GM23338 (cell line): ENCODE measurements around the gene MFF. TPM values are rescaled to one million over a fixed set of nuclear protein-coding genes. Genes with fewer than 3 reads are reported as not detected.

ENCODE experiments used
- ATAC-seq: fragments of 200-7000 bp; cut with Tn5 transposase; 3 replicates; pipeline ENCODE4 v1.9.1; 2020
- DNase-seq: peaks from one replicate; pipeline ENCODE4 v3.0.0-alpha.2; 2015; ENCODE audit warnings: low spot score
- H2AFZ ChIP-seq: fragments of 200-600 bp; sonication (generic); 2 replicates; pipeline ENCODE4 v1.8.0; 2016; ENCODE audit warnings: antibody characterized with exemption, mild to moderate bottlenecking, moderate library complexity
- H3F3A ChIP-seq: fragments of 200-600 bp; sonication (generic); replicated peaks from 2 replicates; pipeline ENCODE4 v1.8.0; 2017; ENCODE audit warnings: antibody characterized with exemption, mixed run types, low read depth
- H3K27ac ChIP-seq: fragments of 200-600 bp; sonication (generic); 2 replicates; pipeline ENCODE4 v1.6.1; 2016; ENCODE audit warnings: low read depth
- H3K27me3 ChIP-seq: fragments of 200-600 bp; sonication (generic); 2 replicates; pipeline ENCODE4 v1.8.0; 2016; ENCODE audit warnings: mild to moderate bottlenecking, mixed run types, moderate library complexity; ENCODE audit not compliant: insufficient read depth
- H3K36me3 ChIP-seq: fragments of 200-600 bp; sonication (generic); 2 replicates; pipeline ENCODE4 v1.8.0; 2016; ENCODE audit warnings: mild to moderate bottlenecking; ENCODE audit not compliant: insufficient read depth
- H3K4me1 ChIP-seq: fragments of 200-600 bp; sonication (generic); 2 replicates; pipeline ENCODE4 v1.8.0; 2016; ENCODE audit warnings: mild to moderate bottlenecking, moderate library complexity; ENCODE audit not compliant: insufficient read depth
- H3K4me2 ChIP-seq: fragments of 200-600 bp; sonication (generic); 2 replicates; pipeline ENCODE4 v1.7.1; 2017; ENCODE audit warnings: mixed run types
- H3K4me3 ChIP-seq: fragments of 200-600 bp; sonication (generic); 2 replicates; pipeline ENCODE4 v1.6.1; 2016; ENCODE audit warnings: mixed run types
- H3K79me2 ChIP-seq: fragments of 200-600 bp; sonication (generic); replicated peaks from 2 replicates; pipeline ENCODE4 v1.8.0; 2017; ENCODE audit warnings: mild to moderate bottlenecking; ENCODE audit not compliant: insufficient read depth
- H3K9me2 ChIP-seq: fragments of 200-600 bp; sonication (generic); 2 replicates; pipeline ENCODE4 v1.8.0; 2017; ENCODE audit not compliant: insufficient read depth
- H4K20me1 ChIP-seq: fragments of 200-600 bp; sonication (generic); replicated peaks from 2 replicates; pipeline ENCODE4 v1.8.0; 2017; ENCODE audit warnings: mild to moderate bottlenecking; ENCODE audit not compliant: insufficient read depth
- H3K27ac Mint-ChIP-seq: 2 replicates; pipeline ENCODE4 v1.8.0; 2020; ENCODE audit warnings: inconsistent platforms, mild to moderate bottlenecking, moderate library complexity, mixed read lengths
- H3K27me3 Mint-ChIP-seq: 3 replicates; pipeline ENCODE4 v1.8.0; 2022; ENCODE audit warnings: low read depth, mild to moderate bottlenecking, moderate library complexity, mixed read lengths, inconsistent platforms; ENCODE audit not compliant: insufficient read depth, poor library complexity
- H3K36me3 Mint-ChIP-seq: 3 replicates; pipeline ENCODE4 v1.8.0; 2021; ENCODE audit warnings: low read depth, mild to moderate bottlenecking, inconsistent platforms, moderate library complexity, mixed read lengths
- H3K4me1 Mint-ChIP-seq: 3 replicates; pipeline ENCODE4 v1.8.0; 2020; ENCODE audit warnings: mild to moderate bottlenecking, inconsistent platforms, mixed read lengths
- H3K4me3 Mint-ChIP-seq: 3 replicates; pipeline ENCODE4 v1.8.0; 2021; ENCODE audit warnings: moderate library complexity, mild to moderate bottlenecking, inconsistent platforms, mixed read lengths
- H3K9me3 Mint-ChIP-seq: 3 replicates; pipeline ENCODE4 v1.8.0; 2020; ENCODE audit warnings: moderate library complexity, mild to moderate bottlenecking, inconsistent platforms, mixed read lengths
- CTCF ChIP-seq, 2 experiments: fragments of 200-600 bp in 1 of 2; sonication (generic) in 1 of 2; conservative IDR thresholded peaks; 2 replicates each; pipeline versions ENCODE4 v1.5.1 to v1.6.1; 2016 to 2017; ENCODE audit warnings: antibody characterized with exemption in 2 of 2, low read depth in 2 of 2, mild to moderate bottlenecking in 2 of 2, moderate library complexity in 1 of 2
- ETS1 ChIP-seq: IDR thresholded peaks from 2 replicates; pipeline ENCODE4 v1.6.1; 2016; ENCODE audit warnings: antibody characterized with exemption
- EZH2 ChIP-seq: fragments of 200-600 bp; sonication (generic); IDR thresholded peaks from one replicate; pipeline ENCODE4 v1.8.0; 2017; ENCODE audit warnings: antibody characterized with exemption, mild to moderate bottlenecking, low read depth; ENCODE audit not compliant: unreplicated experiment
- EZH2phosphoT487 ChIP-seq: fragments of 200-600 bp; sonication (generic); IDR thresholded peaks from one replicate; pipeline ENCODE4 v1.8.1; 2018; ENCODE audit warnings: antibody characterized with exemption; ENCODE audit not compliant: unreplicated experiment
- JUNB ChIP-seq: IDR thresholded peaks from one replicate; pipeline ENCODE4 v1.6.1; 2016; ENCODE audit warnings: antibody characterized with exemption; ENCODE audit not compliant: unreplicated experiment
- POLR2AphosphoS5 ChIP-seq: IDR thresholded peaks from 2 replicates; pipeline ENCODE4 v1.6.1; 2016; ENCODE audit warnings: antibody characterized with exemption, low read depth
- REST ChIP-seq: IDR thresholded peaks from one replicate; pipeline ENCODE4 v1.6.1; 2018; ENCODE audit warnings: antibody characterized with exemption; ENCODE audit not compliant: unreplicated experiment
- STAT1 ChIP-seq: IDR thresholded peaks from one replicate; pipeline ENCODE4 v1.6.1; 2016; ENCODE audit warnings: antibody characterized with exemption; ENCODE audit not compliant: unreplicated experiment
- ZNF114 ChIP-seq: fragments of 250-450 bp; sonication (Bioruptor Pico); IDR thresholded peaks from 2 replicates; pipeline ENCODE4 v1.5.0; 2020; ENCODE audit warnings: mild to moderate bottlenecking, moderate library complexity
- ZNF331 ChIP-seq: fragments of 250-450 bp; sonication (Bioruptor Pico); IDR thresholded peaks from 2 replicates; pipeline ENCODE4 v1.5.0; 2020; ENCODE audit warnings: low read depth, mild to moderate bottlenecking, moderate library complexity
- ZNF462 ChIP-seq: fragments of 250-450 bp; sonication (Bioruptor Pico); IDR thresholded peaks from 2 replicates; pipeline ENCODE4 v1.5.0; 2020; ENCODE audit warnings: mild to moderate bottlenecking, moderate library complexity
- polyA plus RNA-seq: library from polyadenylated mRNA; unstranded; fragments of >200 nt; fragmentation: Nextera tagmentation; extraction: Ambion mirVana; gene quantifications from 2 replicates; pipeline ENCODE4 v1.2.1, GENCODE V29; 2016
- total RNA-seq: library from RNA; depleted of rRNA; stranded (reverse); fragments of >200 nt; shearing (Covaris generic); gene quantifications from 2 replicates; pipeline ENCODE4 v1.2.3, GENCODE V29; 2014

MFF gene
- total and polyA plus RNA-seq, 2 experiments from 2014 or later: 112 to 161 TPM

GRCh38 chr2:227312579-227312978 lies 12.5 kb upstream of the MFF start (continued):
- TF ChIP-seq EZH2phosphoT487 (no peak), EZH2 (no peak), ZNF331 (CRISPR knock-in tag) (no peak), ETS1 (no peak)

- H3K4me2 ChIP-seq: no peak overlapping the region
- Mint-ChIP-seq H3K27ac (no peak overlapping the region), H3K4me1 (peaks cover 11% of the 10 kb centered on the region), H3K4me3 (no peak overlapping the region), H3K36me3 (peaks cover 3% of the 10 kb centered on the region; the same call in 2 of the 3 replicates), H3K27me3 (peaks cover 1% of the 10 kb centered on the region), H3K9me3 (peaks cover 7% of the 10 kb centered on the region)
- DNase-seq (no peak), ATAC-seq (no peak)
- H3K9me2 ChIP-seq: 0 out of 2 replicates have a peak, but pooled peaks cover 2% of the 10 kb centered on the region
- no peaks in the 10 kb centered on the region for H3K79me2 ChIP-seq
- peaks cover 3% of the 10 kb centered on the region; the same call in 1 of the 2 replicates for H3K4me1 ChIP-seq
- H3K4me3 ChIP-seq: no peak overlapping the region
- no peak overlapping the region for H3K27ac ChIP-seq
- no peaks in the 10 kb centered on the region for H3K27me3 ChIP-seq
- no peaks in the 10 kb centered on the region for H3F3A ChIP-seq
- H2AFZ ChIP-seq: no peak overlapping the region
- H3K36me3 ChIP-seq: no peaks in the 10 kb centered on the region
- no peaks in the 10 kb centered on the region for H4K20me1 ChIP-seq
- no peak for TF ChIP-seq ETS1
- no peak for TF ChIP-seq JUNB
- no peak for TF ChIP-seq POLR2AphosphoS5
- TF ChIP-seq ZNF462: no peak
- TF ChIP-seq CTCF (conservative IDR thresholded peaks at IDR 0.05; ENCODE audit: low read depth in 2 of 2): no peak
- no peak for TF ChIP-seq STAT1
- no peak for TF ChIP-seq ZNF331 (CRISPR knock-in tag)
- no peak for TF ChIP-seq EZH2
- no peak for TF ChIP-seq ZNF114 (CRISPR knock-in tag)
- TF ChIP-seq REST: no peak
Measured at GRCh38 chr2:227313310-227313709, 11.7 kb upstream of the MFF start.
